NCI-H146 treated with DMSO at 0.1 percent for 48 hours (cell line): ENCODE measurements around the gene HOXB9.

Source experiments
- DNase-seq: peaks from one replicate; lab custom pipeline; 2025; ENCODE audit not compliant: unreplicated experiment; lab: John Stamatoyannopoulos, UW

HOXB9 gene

DNA sequence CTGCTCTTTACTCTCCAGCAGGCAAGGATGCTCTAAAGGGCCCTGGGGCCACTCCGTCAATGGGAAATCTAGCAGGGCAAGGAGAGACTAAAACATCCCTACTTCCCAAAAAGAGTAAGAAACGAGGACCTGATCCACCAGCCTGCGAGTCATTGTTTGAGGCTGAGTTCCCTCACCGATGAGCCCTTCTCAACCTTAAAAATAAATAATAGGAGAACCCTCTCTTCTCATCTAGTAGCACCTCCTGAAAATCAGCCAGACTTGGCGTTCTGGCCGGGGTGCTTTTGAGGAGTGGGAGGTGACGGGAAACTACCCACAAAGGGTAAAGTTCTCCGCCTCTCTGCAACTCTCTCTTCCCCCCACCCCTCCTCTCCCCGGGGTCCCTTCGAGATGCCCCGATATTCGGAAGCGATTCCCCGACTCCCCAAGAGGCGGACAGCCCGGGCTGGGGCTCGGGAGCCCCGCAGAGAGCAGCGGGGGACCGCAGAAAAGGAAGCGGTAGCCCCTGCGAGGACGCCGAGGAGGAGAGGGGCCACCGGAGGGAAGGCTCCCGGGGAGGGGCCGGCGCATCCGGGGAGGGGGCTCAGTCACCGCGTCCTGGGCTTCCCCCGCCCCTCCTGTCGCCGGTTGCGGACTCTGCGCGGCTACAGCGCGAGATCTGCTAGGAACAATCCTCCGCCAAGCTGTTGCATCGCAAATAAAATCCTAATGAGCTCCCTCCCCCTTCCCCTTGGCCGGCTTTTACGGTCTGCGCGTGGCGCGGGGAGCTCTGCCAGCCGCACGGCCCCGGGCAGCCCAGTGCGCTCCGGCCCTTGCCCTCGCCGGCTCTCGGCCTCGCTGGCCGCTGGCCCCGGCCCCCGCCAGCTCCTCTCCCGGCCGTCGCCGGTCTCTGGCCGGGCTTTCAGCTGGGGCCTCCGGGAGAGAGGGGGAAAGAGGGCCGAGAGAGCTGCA is 1.3 kb downstream of the HOXB9 start:
- no peak for DNase-seq

DNA sequence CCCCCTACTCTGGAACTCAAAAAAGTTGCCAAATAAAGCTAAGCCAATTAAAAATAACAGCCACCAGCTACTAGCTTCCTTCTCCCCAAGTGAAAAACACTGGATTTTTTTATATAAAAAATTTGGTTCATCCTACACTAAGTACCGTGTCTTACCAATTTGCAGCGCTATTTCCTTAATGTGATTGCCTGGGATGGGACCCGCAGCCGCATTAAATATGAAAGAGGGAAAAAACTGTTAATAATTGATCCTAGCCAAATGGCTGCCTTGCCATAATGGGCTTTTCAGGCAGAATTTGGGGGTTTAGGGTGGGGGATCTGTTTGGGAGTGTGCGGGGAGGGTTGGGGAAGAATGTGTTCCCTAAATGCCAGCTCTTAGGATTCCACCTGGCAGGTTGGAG is 2.0 kb downstream of the HOXB9 start:
- DNase-seq = no peak

DNA sequence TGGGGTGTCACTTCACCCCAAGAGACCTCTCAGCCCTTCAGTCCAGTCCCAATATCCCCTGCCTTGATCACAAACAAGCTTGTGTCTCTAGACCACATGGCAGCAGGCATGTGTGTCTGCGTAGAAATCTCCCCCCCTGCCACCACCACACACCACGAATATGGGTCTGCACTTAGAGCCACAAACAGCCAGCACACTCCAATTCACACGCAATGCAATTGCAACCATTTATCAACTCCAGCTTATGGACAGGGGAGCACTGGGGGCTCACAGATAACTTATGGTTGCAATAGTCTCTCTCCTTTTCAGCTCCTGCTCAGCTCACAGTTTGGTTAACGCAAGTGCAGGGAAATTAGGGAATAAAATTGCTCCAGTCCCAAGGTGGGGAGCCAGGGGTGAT is 2.6 kb downstream of the HOXB9 start:
- no peak for DNase-seq

DNA sequence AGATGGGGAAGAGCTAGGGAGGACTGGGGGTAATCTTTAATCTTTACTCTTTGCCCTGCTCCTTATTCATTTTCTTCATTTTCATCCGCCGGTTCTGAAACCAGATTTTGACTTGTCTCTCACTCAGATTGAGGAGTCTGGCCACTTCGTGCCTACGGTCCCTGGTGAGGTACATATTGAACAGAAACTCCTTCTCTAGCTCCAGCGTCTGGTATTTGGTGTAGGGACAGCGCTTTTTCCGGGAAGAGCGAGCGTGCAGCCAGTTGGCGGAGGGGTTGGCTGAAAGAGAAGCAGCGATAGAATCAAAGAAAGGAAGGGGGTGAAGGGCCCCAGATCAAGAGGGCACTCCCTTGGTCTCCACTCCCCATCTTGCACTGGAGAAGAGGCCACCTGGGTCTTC is 3.3 kb downstream of the HOXB9 start:
- no peak for DNase-seq

DNA sequence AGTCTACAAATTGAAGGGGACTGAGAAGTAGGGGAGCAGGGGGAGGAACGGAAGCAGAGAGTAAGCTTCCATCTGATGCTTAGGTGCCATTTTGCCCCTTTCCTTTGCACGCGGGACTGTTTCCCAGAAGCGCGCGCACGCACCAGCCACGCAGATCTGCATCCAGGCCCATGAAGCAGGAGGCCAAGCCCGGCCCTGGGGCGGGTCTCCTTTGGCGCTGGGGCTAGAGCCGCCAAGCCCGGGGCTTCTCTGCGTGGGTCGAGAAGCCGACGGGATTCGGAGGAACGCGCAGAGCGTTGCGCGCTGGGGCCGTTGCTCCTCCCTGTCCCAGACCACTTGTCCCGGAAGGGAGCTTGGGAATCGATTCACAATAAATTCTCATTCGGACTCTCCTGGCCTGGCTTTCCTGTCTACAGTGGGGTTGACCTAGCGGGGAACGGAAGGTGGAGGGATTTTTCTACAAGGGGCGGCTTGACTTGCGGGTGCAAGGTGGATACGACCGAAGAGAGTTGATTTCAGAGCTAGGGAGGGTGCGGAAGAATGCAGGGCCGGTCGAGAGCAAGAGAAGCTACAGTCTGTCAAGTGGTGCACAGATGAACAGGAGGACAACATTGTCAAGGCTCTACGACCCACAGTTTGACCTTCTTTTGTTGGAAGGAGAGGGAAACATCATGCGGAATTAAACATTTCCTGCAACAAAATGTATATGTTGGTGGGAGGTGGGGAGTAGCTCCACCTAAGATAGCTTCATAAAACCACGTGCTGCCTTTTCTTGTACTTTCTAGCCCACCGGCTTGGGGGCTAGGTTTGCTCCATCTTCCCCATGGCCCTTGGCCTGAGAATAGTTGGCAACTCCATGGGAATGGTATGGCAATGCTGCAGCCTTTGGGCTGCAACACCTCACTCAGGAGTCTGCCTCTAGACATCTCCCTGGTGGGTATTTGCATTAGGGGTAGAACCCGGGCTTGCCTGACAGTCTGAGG is 4.5 kb downstream of the HOXB9 start:
- DNase-seq = no peak

DNA sequence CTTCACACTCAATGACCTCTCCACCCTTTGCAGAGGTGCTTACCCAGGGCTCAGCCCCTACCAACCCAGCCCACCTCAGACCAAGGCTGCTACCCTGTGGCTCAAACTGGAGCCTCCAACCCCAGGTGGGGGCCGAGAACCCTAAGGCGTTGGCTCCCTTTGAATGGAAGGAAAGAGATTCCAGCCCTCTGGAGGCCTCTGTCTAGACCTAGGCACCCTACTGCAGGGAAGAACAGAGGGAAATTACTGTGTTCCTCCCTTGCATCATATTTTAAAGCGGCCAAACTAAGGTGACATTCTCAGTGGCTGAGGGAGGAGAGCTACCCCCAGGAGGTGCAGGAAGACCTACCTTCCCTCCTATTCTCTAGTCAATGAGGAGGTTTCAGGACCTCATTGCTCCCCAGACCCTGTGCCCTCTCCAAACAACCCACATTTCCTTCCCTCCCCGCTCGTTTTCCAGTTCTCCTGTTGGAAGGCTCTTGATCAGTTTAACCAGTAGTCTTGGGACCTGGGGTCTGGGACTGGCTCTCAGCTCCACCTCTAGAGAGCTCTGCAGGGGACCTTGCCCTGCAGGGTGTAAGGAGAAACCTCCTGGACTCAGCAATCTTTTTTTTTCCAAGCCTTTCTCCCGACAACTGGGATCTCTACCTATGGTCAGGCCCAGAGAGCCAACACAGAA is 5.6 kb downstream of the HOXB9 start:
- no peak for DNase-seq

DNA sequence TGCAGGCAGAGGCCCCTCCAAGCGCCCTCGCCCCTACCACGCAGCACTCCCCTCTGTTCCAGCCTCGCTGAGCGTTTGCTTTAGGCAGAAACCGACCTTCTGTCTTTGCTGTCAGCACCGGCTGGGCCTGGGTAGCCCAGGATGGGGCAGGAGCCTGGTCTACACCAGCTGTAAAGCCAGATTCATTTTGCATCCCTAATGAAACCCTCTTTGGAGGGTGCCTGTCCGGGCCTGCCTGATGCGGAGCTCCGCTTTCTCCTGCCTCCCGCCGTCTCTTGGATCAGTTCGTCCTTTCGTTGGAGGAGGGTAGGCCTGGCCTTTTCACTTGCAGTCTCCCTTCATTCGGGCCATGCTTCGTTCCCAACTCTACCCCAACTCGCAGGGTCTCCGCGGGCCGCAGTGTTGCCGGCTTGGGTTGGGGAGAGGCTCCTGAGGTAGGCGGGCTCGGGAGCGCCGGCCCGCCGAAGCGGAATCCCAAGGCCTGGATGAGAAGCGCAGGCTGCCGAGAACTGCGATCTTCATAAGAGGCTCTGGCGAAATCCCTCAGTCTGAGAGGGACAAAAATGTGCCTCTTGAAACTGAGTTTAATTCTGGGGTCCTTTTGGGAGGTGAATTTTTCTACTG is 6.2 kb downstream of the HOXB9 start:
- no peak for DNase-seq

DNA sequence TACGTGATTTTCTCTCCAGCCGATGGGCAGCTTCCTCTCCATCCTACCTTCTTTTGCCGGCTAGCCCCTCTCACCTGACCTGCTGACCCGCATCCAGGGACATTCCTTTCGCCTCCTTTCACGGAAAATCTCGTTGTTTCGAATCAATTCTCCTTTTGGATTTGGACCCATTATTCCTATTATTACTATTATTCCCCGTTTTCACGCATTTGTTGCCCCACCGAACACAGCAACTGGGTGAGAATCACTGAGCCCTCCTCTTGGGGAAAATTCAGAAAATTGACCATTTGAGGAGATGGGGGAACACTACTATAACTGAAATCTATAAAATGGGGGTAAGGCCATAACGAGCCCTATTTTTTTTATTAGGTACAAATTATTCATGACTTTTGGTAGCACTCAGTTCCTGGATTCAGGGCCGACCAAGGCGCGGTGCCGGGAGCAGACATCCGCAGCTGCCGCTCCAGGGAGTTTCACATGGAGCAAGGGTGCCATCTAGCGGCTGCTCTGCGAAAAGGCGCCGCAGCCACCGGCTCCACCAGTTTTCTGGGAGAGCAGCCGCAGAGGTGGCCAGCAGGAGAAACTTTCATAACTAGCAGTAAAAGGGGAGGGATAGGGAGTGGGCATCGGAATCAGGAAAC is 7.8 kb downstream of the HOXB9 start:
- DNase-seq = peak; percentile 62

DNA sequence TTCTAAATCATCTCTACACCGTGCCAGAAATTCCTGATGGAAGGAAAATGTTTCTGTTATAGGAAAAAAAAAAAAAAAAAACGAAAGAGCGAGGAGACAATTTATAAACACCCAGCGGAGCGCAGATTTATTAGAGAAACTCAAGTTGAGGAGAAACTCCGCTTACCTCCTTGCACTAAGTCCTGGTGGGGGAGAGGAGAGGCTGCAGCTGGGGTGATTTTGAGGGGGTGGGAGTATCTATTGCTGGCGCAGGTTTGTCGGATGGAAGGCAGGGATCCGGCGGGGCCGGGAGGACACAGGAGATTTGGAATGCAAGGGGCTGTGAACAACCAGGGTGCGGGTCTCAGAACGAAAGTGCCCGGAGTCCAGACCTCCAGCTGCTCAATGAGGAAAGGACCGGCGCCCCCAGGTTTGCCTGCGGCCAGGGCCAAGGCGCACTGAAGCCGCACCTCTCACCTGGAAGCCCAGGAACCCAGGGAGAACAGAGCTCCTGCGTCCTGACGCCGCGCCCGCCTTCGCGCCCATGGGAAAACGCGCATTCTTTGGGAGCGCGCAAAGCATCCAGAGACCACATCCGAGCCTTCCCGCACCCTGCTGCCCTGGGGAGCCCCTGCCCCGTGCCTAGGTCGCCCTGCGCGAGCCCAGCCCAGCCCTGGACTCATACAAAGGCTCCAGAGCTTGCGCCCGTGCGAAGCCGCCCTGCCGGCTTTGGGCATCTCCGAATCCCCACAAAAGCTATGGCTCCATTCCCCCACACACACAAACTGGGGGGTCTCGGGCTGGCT is 8.5 kb downstream of the HOXB9 start:
- DNase-seq = no peak

DNA sequence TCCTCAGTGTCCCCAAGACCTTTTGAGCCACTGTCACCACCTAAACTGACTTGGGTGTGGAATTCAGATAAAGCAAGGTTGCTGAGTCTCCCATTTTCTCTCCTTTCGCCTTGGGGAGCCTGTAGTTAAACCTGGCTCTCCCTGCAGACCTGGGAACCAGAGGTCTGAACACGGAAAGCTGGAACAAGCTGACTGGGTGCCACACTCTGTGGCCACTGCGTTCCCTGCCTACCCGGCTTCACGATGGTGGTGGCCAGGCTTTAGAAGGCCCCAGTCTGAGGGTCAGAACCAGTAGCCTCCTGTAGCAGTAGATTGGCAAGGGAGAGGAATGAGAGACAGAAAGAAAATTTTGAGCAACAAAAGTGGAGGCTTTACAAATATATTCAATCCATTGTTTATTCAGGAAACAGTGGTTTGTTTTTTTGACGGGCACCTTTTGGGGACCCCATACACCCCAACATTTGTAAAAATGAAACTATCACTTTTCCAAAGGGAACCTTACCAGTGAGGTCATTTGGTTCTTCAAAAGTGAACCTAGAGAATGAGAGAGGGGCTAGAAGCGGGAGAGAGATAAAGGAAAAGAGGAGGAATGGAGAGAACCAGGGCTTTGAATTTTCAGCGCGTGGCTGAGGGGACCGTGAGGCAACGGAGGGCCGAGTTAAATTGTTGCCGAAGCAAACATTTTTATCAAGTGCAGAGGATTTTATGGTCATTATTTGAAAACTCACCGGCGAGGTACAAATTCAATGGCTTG is 9.3 kb downstream of the HOXB9 start:
- no peak for DNase-seq

DNA sequence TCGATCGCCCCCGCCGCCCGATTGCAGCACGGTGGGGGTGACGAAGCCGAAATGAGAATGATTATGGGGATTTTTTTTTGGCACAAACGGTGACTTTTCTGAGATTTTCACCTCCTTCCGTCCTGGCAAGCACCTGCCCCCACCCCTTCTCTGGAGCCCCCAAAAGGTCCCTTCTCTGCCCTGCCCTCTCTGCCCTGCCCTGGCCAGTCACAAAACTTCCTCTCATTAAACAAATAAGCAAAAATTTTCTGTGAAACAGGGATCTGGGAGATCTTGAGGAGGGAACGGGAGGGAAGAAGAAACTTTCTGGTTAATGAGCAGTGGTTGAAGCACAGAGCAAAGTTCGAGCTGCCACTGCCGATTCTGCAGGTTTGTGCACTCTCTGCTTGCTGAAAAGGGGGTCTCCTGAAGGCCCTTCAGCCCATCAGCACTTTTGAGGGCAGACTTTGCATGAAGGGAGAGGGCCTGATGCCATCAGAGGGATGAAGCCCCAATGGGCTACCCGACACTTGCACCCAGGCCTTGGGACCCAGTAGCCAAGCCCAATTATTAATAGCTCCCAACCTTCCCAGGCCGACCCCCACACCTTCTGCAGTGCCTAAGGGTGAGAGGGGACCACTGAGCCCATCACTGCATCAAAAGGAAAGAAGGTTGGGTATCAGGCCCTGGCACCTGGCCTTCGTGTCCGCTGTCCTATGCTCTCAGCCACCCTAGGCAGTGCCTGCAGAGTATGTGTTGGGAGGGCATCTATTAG is 10.0 kb downstream of the HOXB9 start:
- DNase-seq = no peak

DNA sequence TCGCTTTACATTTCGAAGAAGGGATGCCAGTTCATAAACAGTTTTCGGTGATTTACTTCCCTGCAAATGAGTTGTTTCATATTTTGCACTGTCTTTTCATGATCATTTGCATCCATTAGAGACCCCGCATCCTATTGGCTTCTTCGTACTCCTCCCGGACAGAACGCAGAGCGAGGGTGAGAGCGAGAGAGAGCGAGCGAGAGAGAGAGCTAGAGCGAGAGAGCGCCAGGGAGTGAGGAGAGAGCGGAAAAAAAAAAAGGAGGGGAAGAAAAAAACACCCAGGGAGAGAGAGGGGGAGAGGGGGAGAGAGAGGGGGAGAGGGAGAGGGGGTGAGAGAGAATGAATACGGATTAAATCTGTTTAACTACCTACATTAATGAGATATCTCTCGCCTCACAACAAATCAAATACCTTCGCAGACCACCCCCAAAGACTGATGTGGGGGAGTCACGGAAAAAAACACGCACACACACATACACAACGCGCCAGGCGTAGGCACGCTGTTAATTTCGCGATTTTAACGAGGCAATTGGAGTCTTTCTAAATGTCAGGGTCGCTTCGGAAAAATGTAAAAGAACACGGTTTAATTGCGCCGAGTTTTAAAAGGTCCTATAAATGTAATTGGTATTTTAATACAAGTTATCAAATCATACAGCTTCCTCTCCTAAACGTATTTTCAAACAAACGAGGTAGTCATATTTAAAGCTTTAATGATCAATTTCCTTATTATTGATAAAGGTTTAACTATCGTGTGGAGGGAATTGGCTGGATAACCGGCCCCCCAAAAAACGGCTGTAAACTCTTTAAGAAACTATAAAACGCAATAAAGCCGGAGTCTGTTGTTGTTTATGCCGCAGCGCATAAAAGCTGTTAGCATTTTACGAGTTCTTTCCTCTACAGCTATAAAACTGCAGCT is 10.9 kb downstream of the HOXB9 start, which contains the start of gene HOXB8:
Gene HOXB8, minus strand, starts transcription at position 246 of the 916 bp plus-strand sequence. CDS start 588 bp downstream, outside the sequence.
- no peak for DNase-seq

DNA sequence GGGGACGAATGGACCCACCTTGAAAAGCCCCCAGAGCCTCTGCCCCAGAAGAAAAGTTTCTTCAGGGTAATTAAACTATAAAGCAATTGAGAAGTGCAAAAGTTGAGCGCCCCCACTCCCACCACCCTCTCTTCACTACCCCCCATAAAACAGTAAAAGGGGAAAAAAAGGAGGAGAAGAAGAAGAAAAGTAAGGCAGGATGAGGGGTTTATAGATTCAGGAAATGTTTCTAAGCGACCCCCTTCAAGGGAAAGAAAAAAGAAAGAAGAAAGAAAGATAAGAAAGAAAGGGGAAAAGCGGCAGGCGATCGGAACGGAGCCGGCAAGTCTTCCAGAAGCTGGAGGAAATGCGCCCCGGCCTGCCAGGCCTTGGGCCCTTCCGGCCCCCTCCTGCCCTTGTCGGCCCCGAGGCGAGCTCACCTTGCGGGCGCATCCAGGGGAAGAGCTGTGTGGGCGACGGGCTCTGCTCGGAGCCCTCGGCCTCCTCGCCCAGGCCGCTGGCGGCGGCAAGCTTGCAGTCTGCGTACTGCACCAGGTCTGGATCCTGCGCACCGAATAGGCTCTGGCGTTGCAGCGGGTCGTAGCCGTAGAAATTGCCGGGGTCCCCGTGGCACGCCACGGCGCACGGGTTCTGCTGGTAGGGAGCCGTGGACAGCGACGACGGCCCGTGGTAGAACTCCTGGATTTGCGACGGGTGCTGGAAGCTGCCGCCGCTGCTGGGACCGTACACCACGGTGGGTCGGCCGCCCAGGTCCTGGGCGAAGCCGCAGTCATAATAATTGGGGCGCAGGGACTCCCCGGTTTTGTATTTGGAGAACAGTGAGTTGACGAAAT is 12.1 kb downstream of the HOXB9 start:
- no peak for DNase-seq

DNA sequence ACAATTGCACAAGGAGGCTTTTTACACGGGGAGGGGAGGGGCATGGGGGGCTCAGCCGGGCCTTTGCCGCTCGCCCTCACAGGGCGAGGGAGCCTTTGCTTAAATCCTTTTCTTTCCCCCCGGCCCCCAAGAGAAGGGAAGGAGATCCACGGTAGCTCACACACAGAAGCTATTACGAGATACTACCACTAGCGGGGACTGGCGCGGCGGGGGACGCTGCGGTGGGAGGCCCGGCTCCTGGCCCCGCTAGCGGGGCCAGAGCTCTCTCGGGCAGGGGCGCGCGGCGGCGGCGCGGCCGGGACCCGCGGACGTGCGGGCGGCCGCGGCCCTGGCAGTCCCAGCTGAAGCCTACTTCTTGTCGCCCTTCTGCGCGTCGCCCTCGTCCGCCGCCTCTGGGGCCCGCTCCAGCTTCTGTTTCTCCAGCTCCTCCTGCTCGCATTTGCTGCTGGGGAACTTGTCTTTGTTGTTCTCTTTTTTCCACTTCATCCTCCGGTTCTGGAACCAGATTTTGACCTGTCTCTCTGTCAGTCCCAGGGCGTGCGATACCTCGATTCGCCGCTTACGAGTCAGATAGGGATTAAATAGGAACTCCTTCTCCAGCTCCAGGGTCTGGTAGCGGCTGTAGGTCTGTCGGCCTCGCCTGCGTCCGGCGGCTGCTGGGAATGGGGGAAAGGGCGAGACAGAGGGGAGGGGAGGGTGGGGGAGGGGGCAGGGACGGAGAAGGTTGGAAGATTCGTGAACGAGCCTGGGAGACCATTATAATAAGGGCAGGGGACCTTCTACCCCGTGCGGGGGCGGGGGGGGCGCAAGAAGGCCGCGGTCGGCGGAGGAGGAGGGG is 13.1 kb downstream of the HOXB9 start:
- no peak for DNase-seq

DNA sequence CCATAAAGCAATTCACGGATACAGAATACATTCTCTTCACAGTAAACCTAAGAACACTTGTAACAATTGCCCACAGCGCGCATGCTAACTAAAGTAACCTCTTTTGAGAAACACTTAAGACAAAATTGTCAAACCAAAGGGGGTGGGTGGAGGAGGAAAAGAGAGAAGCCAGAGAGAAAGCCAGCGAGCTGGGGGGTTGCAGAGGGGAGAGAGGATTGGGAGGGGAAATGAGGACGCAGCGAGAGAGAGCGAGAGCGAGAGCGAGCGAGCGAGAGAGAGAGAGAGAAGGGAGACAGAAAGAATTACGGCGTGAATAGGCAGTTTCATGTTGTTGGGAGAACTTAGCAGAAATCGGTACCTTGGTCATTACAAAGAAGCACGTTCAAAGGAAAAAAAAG is 13.7 kb downstream of the HOXB9 start:
- DNase-seq = no peak
